COLO829 (cell line): Measurements from ENCODE around the gene TMCC1.
A peak's percentile ranks its signal among the peaks of the same experiment; 100 is the strongest.
"Not testable (repeated sequence)": the region's sequence is repeated elsewhere in the genome, so short reads cannot be mapped to it uniquely, and the experiment has no call there.

ENCODE experiments used
- DNase-seq: peaks from one replicate; pipeline ENCODE4 v3.0.0; 2012; ENCODE audit warnings: low spot score

Gene TMCC1

DNA sequence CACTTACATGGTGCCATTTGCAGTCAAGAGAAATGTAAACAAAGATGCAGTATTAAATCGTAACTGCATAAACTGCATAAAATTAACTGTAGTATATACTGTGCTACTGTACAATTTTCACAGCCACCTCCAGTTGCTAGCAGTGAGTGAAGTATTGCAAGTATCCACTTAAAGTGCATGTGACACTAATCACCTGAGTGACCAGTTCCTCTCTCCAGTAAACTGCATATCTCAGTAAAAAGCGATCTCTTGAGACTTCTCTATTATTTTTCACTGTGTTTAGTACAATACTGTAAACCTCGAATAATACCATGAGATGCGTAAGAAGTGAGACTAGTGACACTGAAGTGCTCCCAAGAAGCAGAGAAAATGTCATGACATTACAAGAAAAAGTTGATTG, 175.3 kb downstream of the TMCC1 start:
- DNase-seq: no peak

DNA sequence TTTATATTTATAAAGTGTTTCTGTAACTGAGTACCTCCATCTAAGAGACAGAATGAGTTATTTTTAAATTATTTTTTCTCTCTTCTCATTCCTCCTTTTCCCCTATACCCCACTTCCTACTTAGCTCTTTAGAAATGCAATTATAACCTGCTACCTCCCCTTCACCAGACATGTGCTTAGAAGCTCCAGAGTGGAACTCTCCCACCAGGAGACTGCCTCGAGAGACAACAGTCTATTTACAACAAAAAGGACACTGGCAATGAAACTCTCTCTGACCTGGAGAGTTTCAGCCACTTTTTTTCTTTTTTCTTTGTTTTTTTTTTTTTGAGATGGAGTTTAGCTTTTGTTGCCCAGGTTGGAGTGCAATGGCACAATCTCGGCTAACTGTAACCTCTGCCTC, 177.7 kb downstream of the TMCC1 start:
- no peak for DNase-seq

DNA sequence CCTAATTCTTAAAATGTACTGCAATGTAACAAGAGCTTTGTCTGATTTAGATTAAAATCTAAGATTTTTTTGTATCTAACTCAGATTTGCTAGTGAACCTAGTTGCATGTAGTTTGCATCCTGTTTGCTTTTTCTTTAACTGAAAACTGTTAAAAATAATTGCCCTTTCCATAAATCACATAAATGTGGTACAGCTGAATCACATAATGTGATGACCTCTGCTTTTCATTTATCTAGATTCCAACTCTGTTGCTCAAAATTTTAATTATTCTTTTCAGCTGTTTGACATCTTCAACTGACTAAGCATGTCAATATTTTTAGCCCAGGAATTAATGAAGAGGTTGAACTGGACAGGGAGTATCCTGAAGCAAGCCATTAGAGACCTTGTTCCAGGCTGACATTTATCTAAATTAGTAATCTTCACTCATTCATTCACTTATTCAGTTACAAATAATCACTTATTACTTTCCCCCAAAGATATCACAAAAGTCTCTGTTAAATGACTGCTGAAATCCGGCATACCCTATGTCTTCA, 185.1 kb downstream of the TMCC1 start:
- no peak for DNase-seq

GRCh38 chr3:129705274-129705673, 188.2 kb downstream of the TMCC1 start:
- no peak for DNase-seq

DNA sequence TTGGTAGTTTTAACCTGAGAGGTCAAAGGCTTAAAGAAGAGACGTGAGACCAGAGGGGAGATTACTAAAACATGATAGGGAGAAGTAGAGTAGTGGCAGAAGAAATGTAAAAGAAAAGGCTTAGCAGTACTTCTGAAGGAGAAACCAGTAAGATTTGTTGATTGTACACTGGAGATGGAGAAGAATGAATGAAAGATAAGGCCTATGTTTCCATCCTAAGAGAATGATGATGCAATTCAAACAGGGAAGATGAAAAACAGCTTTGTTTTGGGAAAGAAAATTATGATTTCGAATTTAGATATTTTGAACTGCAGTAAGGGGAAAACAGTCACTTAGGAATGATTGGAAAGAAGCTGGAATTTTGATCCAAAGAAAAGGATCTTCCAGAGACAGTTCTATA, 189.6 kb downstream of the TMCC1 start:
- no peak for DNase-seq

DNA sequence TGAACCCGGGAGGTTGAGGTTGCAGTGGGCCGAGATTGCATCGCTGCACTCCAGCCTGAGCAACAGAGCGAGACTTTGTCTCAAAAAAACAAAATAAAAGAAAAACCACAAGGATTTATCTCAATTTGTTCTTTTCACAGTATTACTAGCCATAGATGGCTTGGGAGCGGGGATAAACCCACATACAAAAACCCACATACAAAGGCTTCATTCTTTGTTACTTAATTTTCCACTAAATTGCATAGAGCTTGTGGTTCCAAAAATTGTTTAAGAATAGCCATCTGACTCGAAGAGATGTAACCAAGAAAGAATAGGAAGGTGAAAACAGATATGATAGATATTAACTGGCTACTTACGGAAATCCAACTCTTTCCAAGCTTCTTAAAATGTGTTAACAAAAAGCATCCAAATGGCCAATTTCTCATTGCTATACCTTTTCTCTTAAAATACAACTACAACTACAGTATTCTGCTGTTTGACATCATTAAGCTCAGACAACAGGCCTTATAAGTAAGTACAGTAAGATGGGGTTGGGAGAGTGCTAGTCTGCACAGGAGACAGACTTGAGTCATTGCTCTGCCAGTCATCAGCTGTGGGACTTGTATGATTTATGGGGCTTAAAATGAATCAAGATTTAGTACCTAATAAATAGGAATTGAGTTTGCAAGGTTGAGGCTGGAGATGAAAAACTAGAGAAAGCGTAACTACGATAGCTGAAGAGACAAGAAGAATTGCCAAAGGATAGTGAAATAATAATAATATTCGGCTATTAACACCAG, 190.4 kb downstream of the TMCC1 start:
- DNase-seq: peak; percentile 66

DNA sequence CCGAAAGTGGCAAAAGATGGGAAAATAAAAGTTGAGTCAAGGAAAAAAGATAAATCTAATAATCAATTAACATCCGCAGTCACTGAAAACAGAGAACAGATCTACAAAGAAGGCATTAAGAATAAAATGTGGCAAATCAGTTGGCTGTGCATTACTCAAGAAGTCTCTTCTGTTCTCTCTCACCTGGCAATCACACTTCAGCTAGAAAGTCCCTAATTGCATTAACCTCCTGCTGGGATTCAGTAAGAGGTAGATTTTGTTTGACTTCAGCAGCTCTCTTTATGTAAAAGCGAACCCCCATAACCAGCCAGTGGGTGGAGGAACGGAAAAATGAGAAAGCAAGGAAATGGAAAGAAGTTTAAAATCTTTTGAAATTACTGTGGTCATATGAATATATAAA, 192.3 kb downstream of the TMCC1 start:
- DNase-seq: no peak

GRCh38 chr3:129699612-129700011, 193.9 kb downstream of the TMCC1 start:
- no peak for DNase-seq

GRCh38 chr3:129699199-129699598, 194.3 kb downstream of the TMCC1 start:
- no peak for DNase-seq

- DNase-seq: no peak
Measured at GRCh38 chr3:129697229-129697969, 196.1 kb downstream of the TMCC1 start.

DNA sequence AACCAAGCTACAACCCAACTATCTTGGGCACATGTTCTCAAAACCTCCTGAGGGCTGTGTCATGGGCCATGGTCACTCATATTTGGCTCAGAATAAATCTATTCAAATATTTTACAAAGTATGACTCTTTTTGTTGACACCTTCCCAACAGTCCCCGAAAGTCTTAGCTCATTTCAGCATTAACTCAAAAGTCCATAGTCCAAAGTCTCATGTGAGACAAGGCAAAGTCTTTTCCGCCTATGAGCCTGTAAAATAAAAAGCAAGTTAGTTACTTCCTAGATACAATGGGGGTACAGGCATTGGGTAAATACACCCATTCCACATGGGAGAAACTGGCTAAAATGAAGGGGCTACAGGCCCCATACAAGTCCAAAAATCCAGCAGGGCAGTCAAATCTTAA, 197.1 kb downstream of the TMCC1 start:
- not testable (repeated sequence) for DNase-seq

- no peak for DNase-seq
Measured at GRCh38 chr3:129695230-129695629, 198.3 kb downstream of the TMCC1 start.

DNA sequence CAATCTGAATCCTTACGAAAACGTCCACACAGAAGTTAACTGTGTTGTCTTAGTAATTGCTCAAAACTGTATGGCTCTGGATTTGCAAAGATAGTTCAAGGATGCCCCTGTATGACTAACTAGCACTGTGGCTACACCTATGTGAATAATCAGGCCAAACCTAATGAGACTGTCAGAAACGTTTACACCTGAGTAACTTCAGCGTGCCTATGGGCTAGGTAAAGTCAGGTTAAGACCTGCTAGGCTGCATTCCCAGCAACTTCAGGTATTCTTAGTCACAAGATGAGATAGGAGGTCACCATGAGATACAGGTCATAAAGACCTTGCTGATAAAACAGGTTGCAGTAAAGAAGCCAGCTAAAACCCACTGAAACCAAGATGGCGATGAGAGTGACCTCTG, 199.3 kb downstream of the TMCC1 start:
- no peak for DNase-seq

- DNase-seq: no peak
Measured at GRCh38 chr3:129692743-129693142, 200.8 kb downstream of the TMCC1 start.

DNA sequence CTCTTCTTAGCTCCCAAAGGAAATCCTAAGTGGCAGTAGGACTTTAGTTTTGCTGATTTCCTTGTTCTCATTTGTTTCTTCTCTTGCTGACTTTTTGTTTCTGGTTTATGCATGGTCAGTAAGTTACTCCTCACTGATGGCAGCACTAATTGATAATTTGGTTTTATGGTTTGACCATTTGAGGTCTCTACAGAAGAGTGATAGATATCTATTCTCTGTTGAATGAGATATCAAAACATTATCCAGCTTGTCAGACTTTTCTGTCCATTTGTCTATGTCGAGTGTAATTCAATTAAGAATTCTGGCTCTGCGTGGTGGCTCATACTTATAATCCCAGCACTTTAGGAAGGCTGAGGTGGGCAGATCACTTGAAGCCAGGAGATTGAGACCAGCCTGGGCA, 202.5 kb downstream of the TMCC1 start:
- DNase-seq: no peak

- DNase-seq: peak; percentile 76
Measured at GRCh38 chr3:129690406-129690805, 203.1 kb downstream of the TMCC1 start.

DNA sequence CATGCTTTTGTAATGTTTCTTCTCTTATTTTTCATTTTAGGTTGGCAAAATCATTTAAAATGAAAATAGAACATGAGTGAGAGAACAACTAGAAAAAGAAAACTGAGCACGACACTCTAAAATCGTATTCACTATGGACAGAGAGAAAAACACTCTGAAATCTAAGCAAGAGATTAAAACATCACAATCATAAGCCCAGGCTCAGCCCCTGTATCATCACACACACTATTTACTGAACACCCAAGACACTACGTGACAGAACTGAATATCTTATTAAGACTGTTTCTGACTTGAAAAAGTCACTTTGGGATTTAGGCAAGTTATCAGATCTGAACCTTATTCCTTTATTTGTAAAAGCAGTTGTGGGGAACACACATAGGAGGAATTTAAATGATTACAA, 204.5 kb downstream of the TMCC1 start:
- DNase-seq: no peak

GRCh38 chr3:129688271-129688895, 205.1 kb downstream of the TMCC1 start:
- DNase-seq: peak; percentile 50

GRCh38 chr3:129687586-129688125, 205.9 kb downstream of the TMCC1 start:
- DNase-seq: peak; percentile 53

- DNase-seq: no peak
Measured at GRCh38 chr3:129686941-129687340, 206.6 kb downstream of the TMCC1 start.

DNA sequence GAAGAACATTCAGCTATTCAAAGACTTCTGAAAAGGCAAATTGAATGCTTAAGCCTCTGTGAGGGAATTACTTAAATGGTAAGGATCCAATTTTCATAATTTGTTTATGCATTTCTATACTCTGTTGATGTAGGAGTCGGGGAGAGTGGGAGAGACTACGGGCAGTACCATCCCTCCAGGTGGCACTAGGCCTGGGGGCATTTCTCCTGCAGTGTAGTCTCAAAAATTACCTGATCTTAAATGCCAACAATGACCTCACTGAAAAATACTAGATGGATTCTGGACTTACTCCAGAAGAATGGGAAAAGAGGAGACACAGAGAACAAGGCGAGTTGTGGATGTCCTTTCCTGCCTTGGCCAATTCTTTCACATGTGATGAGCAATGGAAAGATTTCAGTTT, 209.2 kb downstream of the TMCC1 start:
- DNase-seq: no peak

DNA sequence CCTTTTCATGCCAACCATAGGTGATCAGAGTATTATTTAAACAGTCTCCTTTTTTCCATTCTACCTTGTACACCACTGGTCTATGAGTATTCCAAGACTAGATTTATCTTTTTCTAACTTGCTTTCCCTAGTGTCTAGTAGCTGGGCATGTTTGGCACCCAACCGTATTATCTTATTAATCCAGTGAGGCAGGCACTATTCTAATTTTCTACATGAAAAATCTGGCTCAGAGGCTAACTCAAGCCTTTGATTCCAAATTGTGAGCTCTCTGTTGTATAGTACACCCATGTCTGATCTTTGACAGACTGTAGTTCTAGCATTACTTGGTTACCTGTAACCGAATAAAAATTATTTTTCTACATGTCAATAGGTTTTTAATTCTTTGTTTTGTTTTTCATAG, 210.3 kb downstream of the TMCC1 start:
- DNase-seq: no peak

DNA sequence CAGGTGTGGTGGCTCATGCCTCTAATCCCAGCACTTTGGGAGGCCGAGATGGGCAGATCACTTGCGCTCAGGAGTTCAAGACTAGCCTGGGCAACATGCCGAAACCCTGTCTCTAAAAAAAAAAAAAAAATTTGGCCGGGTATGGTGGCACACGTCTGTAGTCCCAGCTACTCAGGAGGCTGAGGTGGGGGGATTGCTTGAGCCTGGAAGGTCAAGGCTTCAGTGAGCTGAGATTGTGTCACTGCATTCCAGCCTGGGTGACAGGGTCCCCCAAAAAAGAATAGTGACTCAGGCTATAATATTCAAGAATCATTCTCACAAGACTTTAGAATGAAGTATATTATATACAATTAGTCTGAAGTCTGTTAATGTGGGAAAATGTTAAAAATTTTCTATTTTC, 216.5 kb downstream of the TMCC1 start:
- DNase-seq: no peak
